Esophagus squamous epithelium (tissue), 4 donors: ENCODE data around the gene NPTX1.

Experiments used
- POLR2A ChIP-seq, 4 donors: fragments of 450-650 bp; IDR thresholded peaks; one replicate each; pipeline ENCODE4 v1.6.1; 2017; ENCODE audit warnings: antibody characterized with exemption in 4 of 4, mild to moderate bottlenecking in 4 of 4, moderate library complexity in 3 of 4
- TF ChIP-seq, protein P1 (sequence below), 6 experiments: fragments of 450-650 bp in 4 of 6; fragments of 200-600 bp in 2 of 6; sonication (generic) in 2 of 6; IDR thresholded peaks; one replicate each; pipeline ENCODE4 v1.5.1; 2016 to 2019; ENCODE audit warnings: antibody characterized with exemption in 6 of 6, mild to moderate bottlenecking in 4 of 6, moderate library complexity in 4 of 6

DNA sequence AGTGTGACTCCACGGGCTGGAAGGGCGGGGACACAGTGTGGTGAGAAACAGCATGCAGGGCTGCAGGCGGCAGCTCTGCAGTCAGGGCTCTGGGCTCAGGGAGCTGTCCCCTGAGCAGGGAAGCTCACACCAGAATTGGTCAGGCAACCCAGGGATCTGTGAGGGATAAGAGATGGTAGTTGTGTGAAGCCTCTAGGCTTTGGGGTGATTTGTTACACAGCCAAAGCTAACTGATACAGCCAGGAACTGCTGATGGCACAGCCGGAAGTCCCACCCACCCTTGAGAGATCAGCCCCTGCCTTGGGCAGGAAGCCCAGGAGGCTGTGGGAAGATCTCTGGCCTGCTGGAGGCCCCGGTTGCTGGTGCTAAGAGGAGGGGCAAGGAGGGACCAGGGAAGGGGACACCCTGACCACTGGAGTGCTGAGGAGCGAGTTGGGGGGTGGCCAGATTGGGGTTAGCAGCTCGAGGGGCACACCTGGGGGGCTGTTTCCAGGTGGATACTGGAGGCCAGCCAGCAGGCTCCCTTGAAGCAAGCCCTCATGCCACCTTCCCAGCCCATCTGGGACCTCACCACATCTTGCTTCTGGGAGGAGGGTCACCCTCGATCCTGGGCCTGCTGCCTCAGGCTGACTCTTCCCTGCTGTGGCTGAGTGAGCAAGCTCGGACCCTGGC, 25.2 kb downstream of the NPTX1 start:
- TF ChIP-seq, protein P1, sequence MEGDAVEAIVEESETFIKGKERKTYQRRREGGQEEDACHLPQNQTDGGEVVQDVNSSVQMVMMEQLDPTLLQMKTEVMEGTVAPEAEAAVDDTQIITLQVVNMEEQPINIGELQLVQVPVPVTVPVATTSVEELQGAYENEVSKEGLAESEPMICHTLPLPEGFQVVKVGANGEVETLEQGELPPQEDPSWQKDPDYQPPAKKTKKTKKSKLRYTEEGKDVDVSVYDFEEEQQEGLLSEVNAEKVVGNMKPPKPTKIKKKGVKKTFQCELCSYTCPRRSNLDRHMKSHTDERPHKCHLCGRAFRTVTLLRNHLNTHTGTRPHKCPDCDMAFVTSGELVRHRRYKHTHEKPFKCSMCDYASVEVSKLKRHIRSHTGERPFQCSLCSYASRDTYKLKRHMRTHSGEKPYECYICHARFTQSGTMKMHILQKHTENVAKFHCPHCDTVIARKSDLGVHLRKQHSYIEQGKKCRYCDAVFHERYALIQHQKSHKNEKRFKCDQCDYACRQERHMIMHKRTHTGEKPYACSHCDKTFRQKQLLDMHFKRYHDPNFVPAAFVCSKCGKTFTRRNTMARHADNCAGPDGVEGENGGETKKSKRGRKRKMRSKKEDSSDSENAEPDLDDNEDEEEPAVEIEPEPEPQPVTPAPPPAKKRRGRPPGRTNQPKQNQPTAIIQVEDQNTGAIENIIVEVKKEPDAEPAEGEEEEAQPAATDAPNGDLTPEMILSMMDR (IDR thresholded peaks at IDR 0.05), result no peak
- TF ChIP-seq POLR2A (IDR thresholded peaks at IDR 0.05), result no peak
